Activated T-cell treated with anti-CD3 and anti-CD28 coated beads, Interleukin-2, amount 50 U/mL, for 1 hour (primary cell): ENCODE results near the gene MPRIP.
"Not testable (repeated sequence)": the region's sequence is repeated elsewhere in the genome, so short reads cannot be mapped to it uniquely, and the experiment has no call there.

Experiments used
- DNase-seq: peaks from one replicate; pipeline ENCODE4 v3.0.0-alpha.2; 2020

The MPRIP gene

GRCh38 chr17:17134051-17134956, 92.0 kb downstream of the MPRIP start:
- DNase-seq: no peak

- no peak for DNase-seq
Observed at GRCh38 chr17:17134957-17135333, 92.7 kb downstream of the MPRIP start.

GRCh38 chr17:17136221-17136620, 94.0 kb downstream of the MPRIP start:
- DNase-seq: not testable (repeated sequence)

GRCh38 chr17:17137731-17138585, 95.7 kb downstream of the MPRIP start:
- no peak for DNase-seq

GRCh38 chr17:17139972-17140589, 97.8 kb downstream of the MPRIP start:
- no peak for DNase-seq

GRCh38 chr17:17140590-17140980, 98.3 kb downstream of the MPRIP start:
- no peak for DNase-seq

- DNase-seq: no peak
Observed at GRCh38 chr17:17141279-17141678, 99.0 kb downstream of the MPRIP start.

GRCh38 chr17:17141860-17142552, 99.7 kb downstream of the MPRIP start:
- DNase-seq: peak; percentile 64

GRCh38 chr17:17142556-17142955, 100.3 kb downstream of the MPRIP start:
- no peak for DNase-seq

GRCh38 chr17:17143501-17143900, 101.2 kb downstream of the MPRIP start:
- no peak for DNase-seq

GRCh38 chr17:17144061-17144460, 101.8 kb downstream of the MPRIP start:
- no peak for DNase-seq

GRCh38 chr17:17144916-17145665, 102.8 kb downstream of the MPRIP start:
- no peak for DNase-seq

GRCh38 chr17:17146786-17147406, 104.6 kb downstream of the MPRIP start:
- DNase-seq: peak; percentile 41

GRCh38 chr17:17147821-17148220, 105.6 kb downstream of the MPRIP start:
- no peak for DNase-seq

GRCh38 chr17:17149520-17150447, 107.5 kb downstream of the MPRIP start:
- DNase-seq: no peak

GRCh38 chr17:17150448-17150800, 108.2 kb downstream of the MPRIP start:
- DNase-seq: no peak

- DNase-seq: no peak
Observed at GRCh38 chr17:17151055-17151454, 108.8 kb downstream of the MPRIP start.

- DNase-seq: no peak
Observed at GRCh38 chr17:17151541-17151940, 109.3 kb downstream of the MPRIP start.

- DNase-seq: peak; percentile 31
Observed at GRCh38 chr17:17151962-17152361, 109.7 kb downstream of the MPRIP start.

- DNase-seq: no peak
Observed at GRCh38 chr17:17152385-17152784, 110.1 kb downstream of the MPRIP start.
